ENCODE data around the gene EPB41L1. TPM values are rescaled to one million over a fixed set of nuclear protein-coding genes. Genes with fewer than 3 reads are reported as not detected.

Gene EPB41L1
- total RNA-seq, 1 donor from 2014 or later = 32.7 TPM

GRCh38 chr20:36158160-36158741 is 3.7 kb downstream of the EPB41L1 start:
- peaks cover 43% of the 10 kb centered on the region for H4K20me1 ChIP-seq (ENCODE audit: low read depth)
- no peaks in the 10 kb centered on the region for H3F3A ChIP-seq (ENCODE audit: low read depth)
- H3K9ac ChIP-seq = no peak overlapping the region
- peaks cover 8% of the 10 kb centered on the region for H3K27me3 Mint-ChIP-seq (ENCODE audit: insufficient read depth, low read depth)
- no peak overlapping the region for H3K27ac Mint-ChIP-seq
- peaks cover 9% of the 10 kb centered on the region for H3K4me1 ChIP-seq
- H3K36me3 Mint-ChIP-seq = no peaks in the 10 kb centered on the region
- no peak overlapping the region for H3K4me3 Mint-ChIP-seq
- TF ChIP-seq CTCF (IDR thresholded peaks at IDR 0.05) = no peak
- TF ChIP-seq EZH2 (IDR thresholded peaks at IDR 0.05) = no peak
- TF ChIP-seq EZH2phosphoT487 (IDR thresholded peaks at IDR 0.05) = no peak
- H3K36me3 ChIP-seq = no peaks in the 10 kb centered on the region
- peaks cover 16% of the 10 kb centered on the region for H3K4me1 Mint-ChIP-seq
- H3K79me2 ChIP-seq (ENCODE audit: low read depth) = no peaks in the 10 kb centered on the region
- H3K4me2 ChIP-seq = no peak overlapping the region
- H3K9me3 ChIP-seq (ENCODE audit: low read depth) = no peaks in the 10 kb centered on the region
- H3K27me3 ChIP-seq = peaks cover 22% of the 10 kb centered on the region
- DNase-seq (ENCODE audit: low spot score) = no peak
- H3K4me3 ChIP-seq = no peak overlapping the region
- no peak overlapping the region for H2AFZ ChIP-seq (replicated peaks)
- H3K9me3 Mint-ChIP-seq = no peaks in the 10 kb centered on the region
- H3K27ac ChIP-seq = no peak overlapping the region

- Mint-ChIP-seq H3K36me3 (no peaks in the 10 kb centered on the region), H3K4me1 (peaks cover 11% of the 10 kb centered on the region), H3K27ac (no peak overlapping the region), H3K9me3 (no peaks in the 10 kb centered on the region), H3K27me3 (ENCODE audit: insufficient read depth, low read depth) (peaks cover 5% of the 10 kb centered on the region), H3K4me3 (no peak overlapping the region)
- Histone ChIP-seq H3K36me3 (no peaks in the 10 kb centered on the region), H3K9me3 (ENCODE audit: low read depth) (no peaks in the 10 kb centered on the region), H4K20me1 (ENCODE audit: low read depth) (peaks cover 43% of the 10 kb centered on the region), H2AFZ (replicated peaks) (no peak overlapping the region), H3K4me1 (peaks cover 5% of the 10 kb centered on the region), H3K4me2 (no peak overlapping the region), H3K9ac (no peak overlapping the region), H3K4me3 (no peak overlapping the region), H3K27ac (no peak overlapping the region), H3K79me2 (ENCODE audit: low read depth) (no peaks in the 10 kb centered on the region), H3F3A (ENCODE audit: low read depth) (no peaks in the 10 kb centered on the region), H3K27me3 (peaks cover 15% of the 10 kb centered on the region)
- no peak for DNase-seq (ENCODE audit: low spot score)
- TF ChIP-seq EZH2phosphoT487 (IDR thresholded peaks at IDR 0.05) = no peak
- no peak for TF ChIP-seq EZH2 (IDR thresholded peaks at IDR 0.05)
- TF ChIP-seq CTCF (IDR thresholded peaks at IDR 0.05) = no peak
These were observed 5.3 kb downstream of the EPB41L1 start for GRCh38 chr20:36159833-36160232.

- no peaks in the 10 kb centered on the region for H3K9me3 Mint-ChIP-seq
- Histone ChIP-seq H3K79me2 (ENCODE audit: low read depth) (no peaks in the 10 kb centered on the region), H4K20me1 (ENCODE audit: low read depth) (peaks cover 20% of the 10 kb centered on the region), H3K9ac (no peak overlapping the region), H3K4me2 (no peak overlapping the region), H3K9me3 (ENCODE audit: low read depth) (no peaks in the 10 kb centered on the region), H3F3A (ENCODE audit: low read depth) (no peaks in the 10 kb centered on the region), H3K27me3 (no peaks in the 10 kb centered on the region), H3K36me3 (no peaks in the 10 kb centered on the region), H3K27ac (no peak overlapping the region), H3K4me3 (no peak overlapping the region), H2AFZ (replicated peaks) (no peak overlapping the region), H3K4me1 (no peaks in the 10 kb centered on the region)
- no peak overlapping the region for H3K27ac Mint-ChIP-seq
- no peak overlapping the region for H3K4me3 Mint-ChIP-seq
- DNase-seq (ENCODE audit: low spot score) = no peak
- no peak for TF ChIP-seq EZH2 (IDR thresholded peaks at IDR 0.05)
- TF ChIP-seq EZH2phosphoT487 (IDR thresholded peaks at IDR 0.05) = no peak
- H3K27me3 Mint-ChIP-seq (ENCODE audit: insufficient read depth, low read depth) = peaks cover 2% of the 10 kb centered on the region
- H3K36me3 Mint-ChIP-seq = no peaks in the 10 kb centered on the region
- H3K4me1 Mint-ChIP-seq = peaks cover 4% of the 10 kb centered on the region
These were observed 7.9 kb downstream of the EPB41L1 start for GRCh38 chr20:36162272-36162966.
